SU-DHL-6 (cell line): ENCODE measurements around the gene DGKA.

Source experiments
- H2AFZ ChIP-seq: fragments of 200-600 bp; sonication (generic); 2 replicates; pipeline ENCODE4 v1.6.1; 2014; ENCODE audit warnings: low read depth, mild to moderate bottlenecking, moderate library complexity, mixed read lengths, antibody characterized with exemption, low read length; ENCODE audit not compliant: severe bottlenecking
- H3F3A ChIP-seq: fragments of 200-600 bp; shearing (Covaris generic); 2 replicates; pipeline ENCODE4 v1.6.0; 2016; ENCODE audit warnings: antibody characterized with exemption, mild to moderate bottlenecking; ENCODE audit not compliant: insufficient read depth
- H3K27ac ChIP-seq: fragments of 200-600 bp; sonication (generic); 2 replicates; pipeline ENCODE4 v1.5.1; 2016; ENCODE audit warnings: low read depth, mild to moderate bottlenecking, low read length, moderate library complexity, mixed read lengths
- H3K27me3 ChIP-seq: fragments of 200-600 bp; sonication (generic), shearing (Covaris generic); 2 replicates; pipeline ENCODE4 v1.6.0; 2014; ENCODE audit warnings: mild to moderate bottlenecking, low read length
- H3K36me3 ChIP-seq: fragments of 200-600 bp; sonication (generic); 2 replicates; pipeline ENCODE4 v1.6.1; 2014; ENCODE audit warnings: mild to moderate bottlenecking, low read length, mixed read lengths
- H3K4me2 ChIP-seq: fragments of 300-600, 200-600 bp; shearing (Covaris generic), sonication (generic); 2 replicates; pipeline ENCODE4 v1.6.0; 2014; ENCODE audit warnings: low read length, low read depth, mild to moderate bottlenecking; ENCODE audit not compliant: poor library complexity, severe bottlenecking
- H3K4me3 ChIP-seq: fragments of 200-600 bp; sonication (generic); 2 replicates; pipeline ENCODE4 v1.5.1; 2014; ENCODE audit warnings: antibody characterized with exemption, low read length, mild to moderate bottlenecking, mixed read lengths; ENCODE audit not compliant: insufficient read depth, poor library complexity, severe bottlenecking
- H3K79me2 ChIP-seq: fragments of 200-600 bp; sonication (generic); 2 replicates; pipeline ENCODE4 v1.6.1; 2014; ENCODE audit warnings: mild to moderate bottlenecking, low read length, moderate library complexity; ENCODE audit not compliant: insufficient read depth
- H3K9ac ChIP-seq: fragments of 200-600 bp; sonication (generic); 2 replicates; pipeline ENCODE4 v1.7.0; 2014; ENCODE audit warnings: mild to moderate bottlenecking, low read length
- H3K9me2 ChIP-seq: fragments of 200-600 bp; sonication (generic); replicated peaks from 2 replicates; pipeline ENCODE4 v1.6.1; 2014; ENCODE audit warnings: low read length; ENCODE audit not compliant: insufficient read depth
- H3K9me3 ChIP-seq: fragments of 200-600 bp; sonication (generic); 2 replicates; pipeline ENCODE4 v1.6.1; 2014; ENCODE audit warnings: low read length, mixed read lengths; ENCODE audit not compliant: insufficient read depth
- H4K20me1 ChIP-seq: fragments of 200-600 bp; sonication (generic); 2 replicates; pipeline ENCODE4 v1.6.1; 2014; ENCODE audit warnings: low read depth, mild to moderate bottlenecking, antibody characterized with exemption, low read length, moderate library complexity, mixed read lengths
- CTCF ChIP-seq: fragments of 200-600 bp; sonication (generic); IDR thresholded peaks from one replicate; pipeline ENCODE4 v1.5.1; 2017; ENCODE audit warnings: antibody characterized with exemption, mild to moderate bottlenecking, low read length, moderate library complexity; ENCODE audit not compliant: insufficient read depth, poor library complexity, severe bottlenecking
- EZH2phosphoT487 ChIP-seq: fragments of 200-600 bp; sonication (generic), shearing (Covaris generic); conservative IDR thresholded peaks from 2 replicates; pipeline ENCODE4 v1.6.1; 2018; ENCODE audit warnings: mild to moderate bottlenecking, antibody characterized with exemption, low read length, moderate library complexity, mixed read lengths

DGKA gene

DNA sequence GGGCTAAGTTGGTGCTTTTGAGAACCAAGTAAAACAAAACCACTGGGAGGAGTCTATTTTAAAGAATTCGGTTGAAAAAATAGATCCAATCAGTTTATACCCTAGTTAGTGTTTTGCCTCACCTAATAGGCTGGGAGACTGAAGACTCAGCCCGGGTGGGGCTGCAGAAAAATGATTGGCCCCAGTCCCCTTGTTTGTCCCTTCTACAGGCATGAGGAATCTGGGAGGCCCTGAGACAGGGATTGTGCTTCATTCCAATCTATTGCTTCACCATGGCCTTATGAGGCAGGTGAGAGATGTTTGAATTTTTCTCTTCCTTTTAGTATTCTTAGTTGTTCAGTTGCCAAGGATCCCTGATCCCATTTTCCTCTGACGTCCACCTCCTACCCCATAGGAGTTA lies 41.1 kb downstream of the DGKA start:
- Histone ChIP-seq H3K9ac (no peak overlapping the region), H3K9me3 (no peaks in the 10 kb centered on the region), H3K4me3 (peak overlapping the region; percentile 70), H3K4me2 (peak overlapping the region; percentile 63), H3K27me3 (no peaks in the 10 kb centered on the region), H3K9me2 (no peaks in the 10 kb centered on the region), H3K36me3 (peaks cover 10% of the 10 kb centered on the region; the same call in 1 of the 2 replicates), H4K20me1 (no peaks in the 10 kb centered on the region), H3K79me2 (peaks cover 45% of the 10 kb centered on the region), H3K27ac (peak overlapping the region; percentile 46; the same call in 1 of the 2 replicates), H3F3A (peaks cover 13% of the 10 kb centered on the region; the same call in 1 of the 2 replicates), H2AFZ (no peak overlapping the region)
- TF ChIP-seq CTCF, result no peak
- no peak for TF ChIP-seq EZH2phosphoT487

- H3K36me3 ChIP-seq, result peaks cover 10% of the 10 kb centered on the region; the same call in 1 of the 2 replicates
- peak overlapping the region; percentile 60; the same call in 1 of the 2 replicates for H3K9ac ChIP-seq
- H3K4me3 ChIP-seq, result peak overlapping the region; percentile 70
- no peaks in the 10 kb centered on the region for H3K9me3 ChIP-seq
- TF ChIP-seq EZH2phosphoT487, result no peak
- no peak for TF ChIP-seq CTCF
- H3F3A ChIP-seq, result peaks cover 13% of the 10 kb centered on the region; the same call in 1 of the 2 replicates
- H4K20me1 ChIP-seq, result no peaks in the 10 kb centered on the region
- H3K9me2 ChIP-seq, result no peaks in the 10 kb centered on the region
- peak overlapping the region; percentile 46 for H3K27ac ChIP-seq
- H2AFZ ChIP-seq, result no peak overlapping the region
- H3K4me2 ChIP-seq, result peak overlapping the region; percentile 63
- H3K79me2 ChIP-seq, result peaks cover 42% of the 10 kb centered on the region
- H3K27me3 ChIP-seq, result no peaks in the 10 kb centered on the region
Measured at GRCh38 chr12:55972456-55972855, 41.5 kb downstream of the DGKA start.

DNA sequence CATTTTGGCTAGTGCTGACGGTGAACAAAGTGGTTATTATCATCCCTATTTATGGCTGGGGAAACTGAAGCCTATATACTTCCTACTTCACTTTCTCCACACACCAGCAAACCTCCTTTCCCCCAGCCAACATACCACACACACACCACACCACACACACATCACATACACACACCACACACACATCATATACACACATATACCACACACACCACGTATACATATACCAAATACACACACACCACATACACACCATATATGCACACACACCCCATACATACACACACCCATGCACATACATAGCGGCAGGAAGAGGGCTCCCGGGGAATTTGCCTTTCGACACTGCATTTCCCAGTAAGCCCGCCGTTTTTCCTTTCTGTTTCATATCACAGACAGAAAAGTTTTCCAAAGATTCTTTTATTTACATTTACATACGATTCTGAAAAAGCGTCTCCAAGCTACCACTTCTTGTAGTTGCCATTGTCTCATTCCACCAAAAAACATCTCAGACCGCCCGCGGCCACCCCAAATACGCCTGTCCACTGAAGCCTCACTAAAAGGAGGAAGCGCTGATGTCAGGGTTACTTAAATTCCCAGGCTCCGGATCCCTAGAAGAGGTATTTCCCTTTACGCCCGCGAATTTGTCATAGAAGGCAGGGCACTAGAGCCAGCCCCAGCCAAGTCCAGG lies 42.1 kb downstream of the DGKA start:
- H4K20me1 ChIP-seq, result no peaks in the 10 kb centered on the region
- H2AFZ ChIP-seq, result no peak overlapping the region
- H3K27me3 ChIP-seq, result no peaks in the 10 kb centered on the region
- no peaks in the 10 kb centered on the region for H3K9me3 ChIP-seq
- peaks cover 13% of the 10 kb centered on the region; the same call in 1 of the 2 replicates for H3F3A ChIP-seq
- TF ChIP-seq CTCF, result no peak
- no peak for TF ChIP-seq EZH2phosphoT487
- peak overlapping the region; percentile 63 for H3K4me2 ChIP-seq
- peak overlapping the region; percentile 70 for H3K4me3 ChIP-seq
- H3K9ac ChIP-seq, result peak overlapping the region; percentile 60
- H3K36me3 ChIP-seq, result peaks cover 8% of the 10 kb centered on the region; the same call in 1 of the 2 replicates
- no peaks in the 10 kb centered on the region for H3K9me2 ChIP-seq
- H3K27ac ChIP-seq, result peak overlapping the region; percentile 46
- H3K79me2 ChIP-seq, result peaks cover 36% of the 10 kb centered on the region
